Activated CD4-positive, alpha-beta T cell treated with anti-CD3 and anti-CD28 coated beads for 24 hours (primary cell): ENCODE data around the gene OR9A2.
"Not testable (repeated sequence)": the region's sequence is repeated elsewhere in the genome, so short reads cannot be mapped to it uniquely, and the experiment has no call there.

ENCODE experiments used
- DNase-seq, 2 donors: peaks; one replicate each; pipeline ENCODE4 v3.0.0-alpha.2; 2020; ENCODE audit warnings: low read depth in 2 of 2

OR9A2 gene

GRCh38 chr7:143018931-143019330 lies 8.0 kb downstream of the OR9A2 start:
- DNase-seq: no peak

GRCh38 chr7:143016996-143017395 lies 9.9 kb downstream of the OR9A2 start:
- no peak for DNase-seq

GRCh38 chr7:143015926-143016490 lies 10.9 kb downstream of the OR9A2 start:
- DNase-seq: no peak

- DNase-seq: no peak
Measured at GRCh38 chr7:143015084-143015483, 11.8 kb downstream of the OR9A2 start.

GRCh38 chr7:143013893-143014292 lies 13.0 kb downstream of the OR9A2 start:
- no peak for DNase-seq

- DNase-seq: no peak
Measured at GRCh38 chr7:143013473-143013872, 13.5 kb downstream of the OR9A2 start.

GRCh38 chr7:143012409-143012808 lies 14.5 kb downstream of the OR9A2 start:
- no peak for DNase-seq

GRCh38 chr7:143012001-143012400 lies 14.9 kb downstream of the OR9A2 start:
- no peak for DNase-seq

GRCh38 chr7:143008007-143008901 lies 18.7 kb downstream of the OR9A2 start:
- peak; percentile 77 to 79 for DNase-seq

GRCh38 chr7:143005632-143006260 lies 21.2 kb downstream of the OR9A2 start:
- DNase-seq: no peak

- peak in 1 of 2 donors; percentile 7 for DNase-seq
Measured at GRCh38 chr7:143003393-143004051, 23.4 kb downstream of the OR9A2 start.

GRCh38 chr7:143002898-143003297 lies 24.0 kb downstream of the OR9A2 start:
- DNase-seq: no peak

- DNase-seq: no peak
Measured at GRCh38 chr7:143002106-143002505, 24.8 kb downstream of the OR9A2 start.

- no peak for DNase-seq
Measured at GRCh38 chr7:143000648-143001047, 26.3 kb downstream of the OR9A2 start.

GRCh38 chr7:142999793-143000192 lies 27.1 kb downstream of the OR9A2 start:
- no peak for DNase-seq

- DNase-seq: no peak
Measured at GRCh38 chr7:142998966-142999365, 28.0 kb downstream of the OR9A2 start.

GRCh38 chr7:142997456-142997989 lies 29.4 kb downstream of the OR9A2 start:
- no peak for DNase-seq

- no peak for DNase-seq
Measured at GRCh38 chr7:142992427-142992826, 34.5 kb downstream of the OR9A2 start.

- DNase-seq: no peak
Measured at GRCh38 chr7:142984297-142984696, 42.6 kb downstream of the OR9A2 start.

- no peak for DNase-seq
Measured at GRCh38 chr7:142983825-142984224, 43.1 kb downstream of the OR9A2 start.

- not testable (repeated sequence) for DNase-seq
Measured at GRCh38 chr7:142978402-142978801, 48.5 kb downstream of the OR9A2 start.
